Non-pigmented ciliary epithelial cell (primary cell): Measurements from ENCODE around the gene AMBP.

Experiments used
- DNase-seq: peaks from one replicate; pipeline ENCODE4 v3.0.0-alpha.2; 2010; ENCODE audit warnings: low read depth

AMBP gene

GRCh38 chr9:114112778-114113584 is 34.9 kb upstream of the AMBP start:
- DNase-seq, result no peak

- no peak for DNase-seq
Observed at GRCh38 chr9:114112325-114112724, 34.2 kb upstream of the AMBP start.

GRCh38 chr9:114110180-114110579 is 32.1 kb upstream of the AMBP start:
- DNase-seq, result no peak

- no peak for DNase-seq
Observed at GRCh38 chr9:114109124-114109523, 31.0 kb upstream of the AMBP start.

- DNase-seq, result peak; percentile 36
Observed at GRCh38 chr9:114108016-114108833, 30.1 kb upstream of the AMBP start.

GRCh38 chr9:114107286-114108001 is 29.3 kb upstream of the AMBP start:
- no peak for DNase-seq

GRCh38 chr9:114105236-114105635 is 27.1 kb upstream of the AMBP start:
- no peak for DNase-seq

GRCh38 chr9:114102484-114102883 is 24.4 kb upstream of the AMBP start:
- no peak for DNase-seq

GRCh38 chr9:114100536-114100935 is 22.4 kb upstream of the AMBP start:
- no peak for DNase-seq

- DNase-seq, result no peak
Observed at GRCh38 chr9:114099669-114100270, 21.7 kb upstream of the AMBP start.

- DNase-seq, result no peak
Observed at GRCh38 chr9:114098936-114099668, 21.0 kb upstream of the AMBP start, which contains the start of gene KIF12. KIF12 (minus strand) TSS chr9:114099292; CDS start chr9:114099276, 16 bp downstream.

- no peak for DNase-seq
Observed at GRCh38 chr9:114098021-114098935, 20.2 kb upstream of the AMBP start.

- no peak for DNase-seq
Observed at GRCh38 chr9:114097613-114098020, 19.5 kb upstream of the AMBP start.

- DNase-seq, result no peak
Observed at GRCh38 chr9:114096866-114097612, 18.9 kb upstream of the AMBP start.

- DNase-seq, result no peak
Observed at GRCh38 chr9:114096041-114096511, 18.0 kb upstream of the AMBP start.

- no peak for DNase-seq
Observed at GRCh38 chr9:114094971-114095370, 16.9 kb upstream of the AMBP start.

- no peak for DNase-seq
Observed at GRCh38 chr9:114093761-114094505, 15.8 kb upstream of the AMBP start.

GRCh38 chr9:114093031-114093471 is 15.0 kb upstream of the AMBP start:
- DNase-seq, result no peak

- DNase-seq, result no peak
Observed at GRCh38 chr9:114092336-114092735, 14.2 kb upstream of the AMBP start.
